ENCODE measurements around the gene MTUS2.

Gene MTUS2

DNA sequence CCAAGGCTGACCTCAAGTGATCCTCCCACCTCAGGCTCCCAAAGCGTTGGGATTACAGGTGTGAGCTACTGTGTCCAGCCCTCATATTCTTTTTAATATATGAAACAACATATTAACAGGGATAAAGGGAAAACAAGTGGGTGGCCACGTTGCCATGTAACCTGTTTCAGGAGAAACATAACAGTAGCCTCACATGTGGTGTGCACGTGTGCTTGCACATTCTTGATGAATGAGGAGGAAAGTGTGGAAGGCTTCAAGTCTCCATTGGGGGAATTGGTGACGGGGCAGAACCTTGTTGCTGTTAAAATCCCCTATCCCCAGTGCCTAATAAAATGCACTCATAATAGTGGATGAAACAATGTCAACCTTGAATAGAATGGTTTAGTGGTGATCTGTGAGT lies 202.3 kb downstream of the MTUS2 start:
- TF ChIP-seq, protein P1, sequence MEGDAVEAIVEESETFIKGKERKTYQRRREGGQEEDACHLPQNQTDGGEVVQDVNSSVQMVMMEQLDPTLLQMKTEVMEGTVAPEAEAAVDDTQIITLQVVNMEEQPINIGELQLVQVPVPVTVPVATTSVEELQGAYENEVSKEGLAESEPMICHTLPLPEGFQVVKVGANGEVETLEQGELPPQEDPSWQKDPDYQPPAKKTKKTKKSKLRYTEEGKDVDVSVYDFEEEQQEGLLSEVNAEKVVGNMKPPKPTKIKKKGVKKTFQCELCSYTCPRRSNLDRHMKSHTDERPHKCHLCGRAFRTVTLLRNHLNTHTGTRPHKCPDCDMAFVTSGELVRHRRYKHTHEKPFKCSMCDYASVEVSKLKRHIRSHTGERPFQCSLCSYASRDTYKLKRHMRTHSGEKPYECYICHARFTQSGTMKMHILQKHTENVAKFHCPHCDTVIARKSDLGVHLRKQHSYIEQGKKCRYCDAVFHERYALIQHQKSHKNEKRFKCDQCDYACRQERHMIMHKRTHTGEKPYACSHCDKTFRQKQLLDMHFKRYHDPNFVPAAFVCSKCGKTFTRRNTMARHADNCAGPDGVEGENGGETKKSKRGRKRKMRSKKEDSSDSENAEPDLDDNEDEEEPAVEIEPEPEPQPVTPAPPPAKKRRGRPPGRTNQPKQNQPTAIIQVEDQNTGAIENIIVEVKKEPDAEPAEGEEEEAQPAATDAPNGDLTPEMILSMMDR (conservative IDR thresholded peaks at IDR 0.05) = no peak
- no peak overlapping the region for H3K27ac ChIP-seq

DNA sequence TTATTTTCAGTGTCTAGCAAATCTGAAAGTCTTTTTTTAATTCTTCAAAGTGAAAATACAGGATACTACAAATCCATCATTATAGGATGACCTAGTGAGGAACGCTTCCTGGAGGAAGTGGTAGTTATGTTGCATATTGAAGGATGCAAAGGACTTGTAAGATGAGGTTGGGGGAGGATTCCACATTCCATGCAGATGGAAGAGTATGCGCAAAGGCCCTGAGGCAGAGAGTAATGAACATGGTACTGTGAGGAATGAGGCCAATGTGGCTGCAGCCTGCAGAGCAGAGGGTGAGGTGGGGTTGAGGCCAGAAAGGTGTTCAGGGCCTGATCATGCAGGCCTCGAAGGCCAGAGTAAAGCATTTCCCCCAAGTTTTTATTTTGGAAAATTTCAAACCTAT lies 202.8 kb downstream of the MTUS2 start:
- no peak overlapping the region for H3K27ac ChIP-seq
- TF ChIP-seq, protein P1 (conservative IDR thresholded peaks at IDR 0.05) = no peak

DNA sequence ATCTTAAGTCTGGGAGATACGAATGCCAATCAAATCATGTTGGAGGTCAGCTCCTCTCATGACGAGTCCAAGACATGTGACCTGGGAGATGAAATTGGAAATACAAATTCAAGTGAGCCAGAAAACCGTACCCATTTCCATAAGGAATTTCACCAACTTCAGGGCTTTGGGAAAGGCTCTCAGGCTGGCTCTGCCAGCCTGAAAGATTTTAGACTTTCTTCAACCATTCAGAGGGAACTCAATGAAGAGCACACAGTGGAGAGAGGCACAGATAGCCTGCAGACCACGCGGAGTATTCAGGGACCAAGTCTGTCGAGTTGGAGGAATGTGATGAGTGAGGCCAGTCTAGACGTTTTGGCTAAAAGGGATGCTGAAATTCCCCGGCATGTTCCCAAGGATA lies 204.6 kb downstream of the MTUS2 start:
- no peak overlapping the region for H3K27ac ChIP-seq
- TF ChIP-seq, protein P1 (conservative IDR thresholded peaks at IDR 0.05) = no peak

DNA sequence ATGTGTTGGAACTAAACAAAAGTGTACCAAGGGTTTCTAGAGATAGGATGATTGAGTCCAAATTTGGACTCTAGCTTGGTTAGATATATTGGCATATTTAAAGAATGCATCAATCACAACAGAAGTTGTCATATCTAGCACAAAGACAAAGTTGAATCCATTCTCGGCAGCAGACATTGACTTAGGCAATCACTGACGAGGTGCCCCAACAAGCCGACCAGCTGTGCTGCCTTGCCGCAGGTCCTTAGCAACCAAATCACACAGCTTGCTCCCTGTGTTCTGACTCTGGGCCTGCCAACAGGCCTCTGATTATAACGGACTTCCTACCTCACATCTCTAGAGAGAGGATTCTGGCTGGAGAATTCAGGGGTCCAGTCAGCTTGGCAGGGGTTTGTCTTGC lies 208.7 kb downstream of the MTUS2 start:
- TF ChIP-seq, protein P1 (conservative IDR thresholded peaks at IDR 0.05) = no peak
- no peak overlapping the region for H3K27ac ChIP-seq

DNA sequence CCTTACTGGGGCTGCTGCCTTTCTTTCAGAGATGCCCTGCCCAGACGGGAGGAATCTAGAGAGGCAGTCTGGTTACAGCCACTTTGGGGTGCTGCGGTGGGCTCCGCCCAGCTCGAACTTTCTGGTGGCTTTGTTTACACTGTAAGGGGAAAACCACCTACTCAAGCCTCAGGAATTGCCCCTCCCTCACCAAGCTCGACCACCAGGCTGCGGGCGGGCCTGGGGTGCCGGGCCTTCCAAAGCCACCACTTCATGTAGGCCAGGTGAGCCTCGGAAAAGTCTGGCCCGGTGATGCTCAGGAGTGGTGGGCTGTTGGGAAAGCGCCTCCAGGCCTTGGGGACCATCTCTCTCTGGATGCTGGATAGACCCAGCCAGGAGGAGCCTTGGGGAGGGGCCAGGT lies 218.6 kb downstream of the MTUS2 start:
- no peak overlapping the region for H3K27ac ChIP-seq
- TF ChIP-seq, protein P1 (conservative IDR thresholded peaks at IDR 0.05) = no peak

DNA sequence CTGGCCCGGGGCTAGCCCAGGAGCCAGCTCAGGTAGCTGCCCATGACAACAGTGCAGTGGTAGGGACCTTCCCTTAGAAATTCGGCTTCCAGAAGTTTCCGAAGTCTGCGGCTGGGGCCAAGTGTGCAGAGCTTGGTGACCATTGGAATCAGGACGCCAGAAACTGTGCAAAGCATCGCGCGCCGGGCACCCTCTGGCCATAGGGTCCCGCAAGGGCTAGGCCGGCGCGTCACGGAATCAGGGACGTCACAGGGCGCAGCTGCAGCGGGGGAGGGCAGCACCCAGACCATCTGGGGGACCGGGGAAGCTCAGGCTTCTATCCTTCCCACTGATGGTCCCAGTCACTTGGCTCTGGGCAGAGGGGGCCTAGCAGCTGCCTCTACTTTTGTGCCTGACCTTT lies 219.1 kb downstream of the MTUS2 start:
- TF ChIP-seq, protein P1 (conservative IDR thresholded peaks at IDR 0.05) = no peak
- H3K27ac ChIP-seq = no peak overlapping the region

DNA sequence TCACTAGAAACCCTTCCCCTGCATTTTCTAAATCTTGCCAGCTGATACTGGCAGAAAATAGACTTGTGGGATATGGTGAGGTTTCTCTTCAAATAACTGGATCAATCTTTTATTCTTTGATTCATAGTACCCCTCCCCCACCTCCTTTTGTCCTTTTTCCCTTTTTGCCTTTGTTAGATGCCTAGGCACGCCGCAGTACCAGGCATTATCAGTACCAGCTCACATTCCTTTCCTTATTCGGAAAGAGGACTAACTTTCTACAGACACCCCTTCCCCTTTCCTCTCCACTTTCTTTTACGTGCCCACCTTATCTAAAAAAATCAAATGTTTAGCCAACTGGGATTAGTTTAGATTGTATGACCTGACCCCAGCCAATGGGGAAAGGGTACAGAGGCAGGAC lies 226.4 kb downstream of the MTUS2 start:
- H3K27ac ChIP-seq = no peak overlapping the region
- TF ChIP-seq, protein P1 (conservative IDR thresholded peaks at IDR 0.05) = no peak

DNA sequence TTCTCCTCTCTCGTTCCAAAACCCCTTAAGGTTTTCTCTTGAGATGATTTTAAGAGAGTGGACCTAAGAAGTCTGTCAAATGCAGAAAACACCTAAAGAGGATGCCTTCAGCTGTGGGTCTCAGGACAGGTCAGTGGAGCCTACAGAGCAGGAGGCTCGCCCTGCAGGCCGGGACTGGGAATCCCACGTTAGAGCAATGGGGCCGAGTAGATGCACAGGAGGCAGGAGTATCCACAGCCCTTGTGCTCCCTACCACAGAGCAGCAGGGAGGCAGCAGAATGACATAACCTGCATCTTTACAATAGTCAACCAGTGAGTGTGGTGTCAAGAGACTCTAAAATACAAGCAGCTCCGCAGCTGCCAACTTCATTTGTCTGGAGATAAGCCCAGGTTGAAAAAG lies 229.4 kb downstream of the MTUS2 start:
- TF ChIP-seq, protein P1 (conservative IDR thresholded peaks at IDR 0.05) = no peak
- no peak overlapping the region for H3K27ac ChIP-seq
